ENCODE data around the gene RASSF5.

DNA sequence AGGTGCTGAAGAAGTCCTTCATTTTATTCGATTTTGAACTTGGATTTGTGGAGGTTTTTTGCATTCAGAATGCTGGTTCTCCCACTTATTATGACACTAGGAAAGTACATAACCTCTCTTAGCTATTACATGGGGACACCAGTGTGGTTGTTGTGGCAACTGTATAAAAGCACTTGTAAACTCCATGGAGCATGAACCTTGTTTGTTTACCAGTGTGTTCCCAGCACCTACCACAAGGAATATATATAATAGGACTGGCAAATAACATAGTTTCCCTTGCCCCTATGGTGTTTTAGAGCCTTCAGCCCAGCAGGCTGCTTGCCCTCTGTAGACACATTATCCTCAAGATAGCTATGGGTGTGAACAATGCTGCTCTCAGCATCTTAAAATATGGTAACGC is 43.1 kb downstream of the RASSF5 start:
- TF ChIP-seq CTCF (IDR thresholded peaks at IDR 0.05; ENCODE audit: borderline replicate concordance, extremely low read depth, low read length, poor library complexity, severe bottlenecking), result no peak
- TF ChIP-seq EZH2 (IDR thresholded peaks at IDR 0.05; ENCODE audit: borderline replicate concordance, low read depth, low read length, severe bottlenecking), result no peak

Measured in DND-41 (cell line).